K562 treated with DMSO at 1 percent for 4 hours (cell line): Measurements from ENCODE around the gene SELE. TPM values are rescaled to one million over a fixed set of nuclear protein-coding genes. Genes with fewer than 3 reads are reported as not detected.

ENCODE experiments used
- total RNA-seq: library from RNA; unstranded; fragments of 300-600 nt; gene quantifications from 2 replicates; pipeline ENCODE4 v1.2.3, GENCODE V29; 2022; ENCODE audit not compliant: insufficient read depth

SELE gene
- not detected in 2 replicates for total RNA-seq

GRCh38 chr1:169733924-169734323, at the start of gene SELE:
Gene SELE, minus strand, starts transcription at chr1:169734079. Its CDS starts 467 bp downstream, at chr1:169733612.

DNA sequence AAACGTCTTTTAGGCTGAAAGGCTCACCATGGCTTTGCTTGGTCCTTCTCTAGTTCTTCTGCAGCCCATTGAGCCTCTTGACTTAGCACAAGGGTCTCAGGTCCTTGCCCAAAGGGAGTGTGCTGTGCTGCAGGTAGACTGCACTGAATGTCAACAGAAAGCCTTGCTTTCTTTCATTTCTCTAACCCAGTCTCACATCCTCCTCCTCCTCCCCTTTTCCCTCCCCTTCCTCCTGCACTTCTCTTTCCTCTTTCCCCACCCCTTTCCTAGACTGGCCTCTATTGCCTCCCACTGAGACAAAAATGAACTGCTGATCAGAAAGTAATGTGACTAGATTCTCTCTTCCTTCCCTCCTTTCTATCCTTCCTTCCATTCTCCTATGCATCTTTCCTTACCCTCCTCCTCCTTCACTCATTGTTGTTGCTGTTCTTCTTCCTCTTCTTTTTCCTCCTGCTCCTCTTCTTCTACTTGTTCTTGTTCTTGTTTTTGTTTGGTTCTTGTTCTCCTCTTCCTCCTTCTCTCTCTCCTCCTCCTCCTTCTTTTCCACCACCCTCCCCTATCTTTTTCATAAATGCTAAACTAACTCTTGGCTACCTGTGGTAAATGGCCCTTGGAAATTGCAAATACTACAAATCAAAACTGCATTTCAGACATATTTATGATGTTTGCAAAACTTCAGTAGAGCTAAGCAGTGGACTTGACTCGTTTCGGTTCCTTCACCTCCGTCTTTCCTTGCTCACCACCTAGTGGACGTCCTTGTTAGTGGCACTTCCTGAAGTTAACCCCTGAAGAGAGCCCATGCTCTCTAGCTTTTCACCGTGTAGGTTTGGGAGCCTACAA, 22.2 kb downstream of the SELE start, which contains the start of gene SELL:
Gene SELL (minus strand): TSS at position 152 of the 840 bp plus-strand sequence. CDS start 122 bp downstream, at position 30.

Other genes with a start within 250 kb of the SELE start
- gene SLC19A2, start 248.1 kb downstream of the SELE start, total RNA-seq = 11.8 and 12.8 TPM in 2 replicates
- not detected in 2 replicates for gene F5, start 147.6 kb downstream of the SELE start, total RNA-seq
- not detected in 2 replicates for gene SELP, start 104.0 kb downstream of the SELE start, total RNA-seq
- gene SELL, start 22.5 kb downstream of the SELE start, total RNA-seq = not detected in 2 replicates
- gene METTL18, start 60.8 kb upstream of the SELE start, total RNA-seq = 3.3 and 4.4 TPM in 2 replicates
- 3.8 and 4.8 TPM in 2 replicates for gene SCYL3, start 159.8 kb upstream of the SELE start, total RNA-seq